Upper lobe of left lung (tissue), 4 donors: Measurements from ENCODE around the gene LAD1.

ENCODE experiments used
- CTCF ChIP-seq, 6 experiments: fragments of 450-650 bp in 4 of 6; fragments of 200-600 bp in 2 of 6; sonication (generic) in 2 of 6; IDR thresholded peaks; one replicate each; pipeline ENCODE4 v1.5.1; 2016 to 2019; ENCODE audit warnings: antibody characterized with exemption in 6 of 6
- POLR2A ChIP-seq, 4 donors: fragments of 450-650 bp; IDR thresholded peaks; one replicate each; pipeline ENCODE4 v1.5.1; 2016 to 2017; ENCODE audit warnings: antibody characterized with exemption in 4 of 4, mild to moderate bottlenecking in 2 of 4
- POLR2AphosphoS5 ChIP-seq, 2 donors: sonication (generic); formaldehyde crosslinking; IDR thresholded peaks; one replicate each; pipeline ENCODE4 v1.5.1; 2017; ENCODE audit warnings: antibody characterized with exemption in 2 of 2

- no peak for TF ChIP-seq CTCF (IDR thresholded peaks at IDR 0.05)
- TF ChIP-seq POLR2AphosphoS5 (IDR thresholded peaks at IDR 0.05) = no peak
- no peak for TF ChIP-seq POLR2A (IDR thresholded peaks at IDR 0.05)
Observed at GRCh38 chr1:201344206-201345080, 54.7 kb downstream of the LAD1 start.
